Eye (tissue), 1 donor: ENCODE results near the gene KRTAP4-4.
"Not testable (repeated sequence)": the region's sequence is repeated elsewhere in the genome, so short reads cannot be mapped to it uniquely, and the experiment has no call there.

Experiments used
- DNase-seq: peaks from one replicate; pipeline ENCODE4 v3.0.0-alpha.2; 2015

Gene KRTAP4-4

GRCh38 chr17:41160648-41161047, at the start of gene KRTAP4-4:
Gene KRTAP4-4 (minus strand): TSS chr17:41160748. CDS start chr17:41160691, 57 bp downstream.
- DNase-seq: no peak

- DNase-seq: no peak
Observed at GRCh38 chr17:41199421-41200078, 39.0 kb upstream of the KRTAP4-4 start.

- no peak for DNase-seq
Observed at GRCh38 chr17:41196068-41196467, 35.5 kb upstream of the KRTAP4-4 start.

GRCh38 chr17:41190328-41190727, 29.8 kb upstream of the KRTAP4-4 start:
- DNase-seq: no peak

- DNase-seq: not testable (repeated sequence)
Observed at GRCh38 chr17:41189837-41190318, 29.3 kb upstream of the KRTAP4-4 start, which contains the start of gene KRTAP9-1. Gene KRTAP9-1 (plus strand): TSS chr17:41189887. CDS start chr17:41189887, 0 bp downstream.

GRCh38 chr17:41186872-41187271, 26.3 kb upstream of the KRTAP4-4 start:
- DNase-seq: no peak

- no peak for DNase-seq
Observed at GRCh38 chr17:41185001-41185400, 24.5 kb upstream of the KRTAP4-4 start.

- no peak for DNase-seq
Observed at GRCh38 chr17:41184480-41184961, 24.0 kb upstream of the KRTAP4-4 start, which contains the start of gene KRTAP4-1. Gene KRTAP4-1 (minus strand): TSS chr17:41184911. CDS start chr17:41184854, 57 bp downstream.

- no peak for DNase-seq
Observed at GRCh38 chr17:41178843-41179616, 18.5 kb upstream of the KRTAP4-4 start.

GRCh38 chr17:41178341-41178740, 17.8 kb upstream of the KRTAP4-4 start:
- no peak for DNase-seq

- no peak for DNase-seq
Observed at GRCh38 chr17:41177727-41178271, 17.3 kb upstream of the KRTAP4-4 start, which contains the start of gene KRTAP4-2. Gene KRTAP4-2 (minus strand): TSS chr17:41178221. CDS start chr17:41178164, 57 bp downstream.

- DNase-seq: no peak
Observed at GRCh38 chr17:41176744-41177387, 16.3 kb upstream of the KRTAP4-4 start.

GRCh38 chr17:41171886-41172285, 11.3 kb upstream of the KRTAP4-4 start:
- DNase-seq: no peak

GRCh38 chr17:41168121-41168520, 7.6 kb upstream of the KRTAP4-4 start, which contains the start of gene KRTAP4-3:
Gene KRTAP4-3 (minus strand): TSS chr17:41168221. CDS start chr17:41168172, 49 bp downstream.
- DNase-seq: no peak

GRCh38 chr17:41167561-41167960, 7.0 kb upstream of the KRTAP4-4 start:
- DNase-seq: no peak

GRCh38 chr17:41163828-41164227, 3.3 kb upstream of the KRTAP4-4 start:
- no peak for DNase-seq

- DNase-seq: not testable (repeated sequence)
Observed at GRCh38 chr17:41160190-41160589, 358 bp downstream of the KRTAP4-4 start.

GRCh38 chr17:41153856-41154255, 6.7 kb downstream of the KRTAP4-4 start:
- no peak for DNase-seq

- DNase-seq: no peak
Observed at GRCh38 chr17:41151525-41151924, 9.0 kb downstream of the KRTAP4-4 start.

GRCh38 chr17:41150026-41150425, 10.5 kb downstream of the KRTAP4-4 start:
- no peak for DNase-seq

GRCh38 chr17:41149652-41149985, 10.9 kb downstream of the KRTAP4-4 start, which contains the start of gene KRTAP4-5:
Gene KRTAP4-5 (minus strand): TSS chr17:41149825. CDS start chr17:41149767, 58 bp downstream.
- no peak for DNase-seq

GRCh38 chr17:41148971-41149651, 11.4 kb downstream of the KRTAP4-4 start:
- peak; percentile 6 for DNase-seq
